H9 (cell line): ENCODE measurements around the gene ENG. TPM values are rescaled to one million over a fixed set of nuclear protein-coding genes. Genes with fewer than 3 reads are reported as not detected.

ENCODE experiments used
- DNase-seq: peaks from one replicate; pipeline ENCODE4 v3.0.0-alpha.2; 2017
- H2AFZ ChIP-seq: one replicate; pipeline ENCODE4 v1.6.1; 2013; ENCODE audit warnings: mild to moderate bottlenecking, low read length, control low read depth, moderate library complexity
- H2AK5ac ChIP-seq: 2 replicates; pipeline ENCODE4 v1.6.1; 2013; ENCODE audit warnings: low read length, control low read depth, mixed read lengths; ENCODE audit not compliant: insufficient read length
- H2BK120ac ChIP-seq: one replicate; pipeline ENCODE4 v1.6.1; 2013; ENCODE audit warnings: low read depth, mild to moderate bottlenecking, low read length, control low read depth, inconsistent platforms; ENCODE audit not compliant: poor library complexity, severe bottlenecking
- H2BK12ac ChIP-seq: 2 replicates; pipeline ENCODE4 v1.6.1; 2013; ENCODE audit warnings: low read length, control low read depth, mixed read lengths, low read depth; ENCODE audit not compliant: insufficient read length
- H2BK15ac ChIP-seq: 2 replicates; pipeline ENCODE4 v1.6.1; 2013; ENCODE audit warnings: low read depth, low read length, control low read depth
- H2BK20ac ChIP-seq: one replicate; pipeline ENCODE4 v1.6.1; 2013; ENCODE audit warnings: low read depth, mild to moderate bottlenecking, low read length, control low read depth, inconsistent platforms; ENCODE audit not compliant: poor library complexity, severe bottlenecking
- H2BK5ac ChIP-seq: 2 replicates; pipeline ENCODE4 v1.6.1; 2013; ENCODE audit warnings: low read length, control low read depth, mixed read lengths; ENCODE audit not compliant: insufficient read length
- H3K14ac ChIP-seq: 2 replicates; pipeline ENCODE4 v1.6.1; 2013; ENCODE audit warnings: low read length, control low read depth; ENCODE audit not compliant: insufficient read depth
- H3K18ac ChIP-seq: 2 replicates; pipeline ENCODE4 v1.6.1; 2013; ENCODE audit warnings: low read depth, mild to moderate bottlenecking, mixed read lengths, low read length, control low read depth; ENCODE audit not compliant: insufficient read length
- H3K23ac ChIP-seq: 2 replicates; pipeline ENCODE4 v1.6.1; 2013; ENCODE audit warnings: low read length, control low read depth, mixed read lengths, low read depth; ENCODE audit not compliant: insufficient read length
- H3K23me2 ChIP-seq: 2 replicates; pipeline ENCODE4 v1.6.1; 2013; ENCODE audit warnings: low read depth, mild to moderate bottlenecking, mixed read lengths, low read length, control low read depth; ENCODE audit not compliant: insufficient read length, poor library complexity, severe bottlenecking
- H3K27ac ChIP-seq: 2 replicates; pipeline ENCODE4 v1.5.1; 2013; ENCODE audit warnings: low read length, control low read depth, mixed read lengths, low read depth; ENCODE audit not compliant: insufficient read length
- H3K27me3 ChIP-seq: 2 replicates; pipeline ENCODE4 v1.6.1; 2013; ENCODE audit warnings: low read length, control low read depth, inconsistent platforms; ENCODE audit not compliant: insufficient read depth
- H3K4ac ChIP-seq: 2 replicates; pipeline ENCODE4 v1.6.1; 2013; ENCODE audit warnings: low read depth, mild to moderate bottlenecking, control low read depth, inconsistent platforms, low read length, moderate library complexity
- H3K4me1 ChIP-seq: 2 replicates; pipeline ENCODE4 v1.6.1; 2013; ENCODE audit warnings: low read length, control low read depth, inconsistent platforms; ENCODE audit not compliant: insufficient read depth
- H3K4me2 ChIP-seq: 2 replicates; pipeline ENCODE4 v1.6.1; 2013; ENCODE audit warnings: low read length, control low read depth, mixed read lengths; ENCODE audit not compliant: insufficient read length, insufficient read depth
- H3K56ac ChIP-seq: 2 replicates; pipeline ENCODE4 v1.6.1; 2013; ENCODE audit warnings: low read depth, mild to moderate bottlenecking, mixed read lengths, low read length, control low read depth; ENCODE audit not compliant: insufficient read length
- H3K79me1 ChIP-seq: 2 replicates; pipeline ENCODE4 v1.6.1; 2013; ENCODE audit warnings: low read depth, mild to moderate bottlenecking, moderate library complexity, low read length, control low read depth, inconsistent platforms; ENCODE audit not compliant: insufficient read depth, poor library complexity, severe bottlenecking
- H3K79me2 ChIP-seq: 2 replicates; pipeline ENCODE4 v1.6.1; 2013; ENCODE audit warnings: low read length, control low read depth, inconsistent platforms; ENCODE audit not compliant: insufficient read depth
- H3K9ac ChIP-seq: 2 replicates; pipeline ENCODE4 v1.6.1; 2013; ENCODE audit warnings: low read length, control low read depth, mixed read lengths; ENCODE audit not compliant: insufficient read length; ENCODE audit errors: extremely low read depth
- H3K9me3 ChIP-seq: one replicate; pipeline ENCODE4 v1.6.1; 2013; ENCODE audit warnings: low read depth, low read length, inconsistent platforms; ENCODE audit not compliant: control insufficient read depth
- H3T11ph ChIP-seq: one replicate; pipeline ENCODE4 v1.6.1; 2013; ENCODE audit warnings: mild to moderate bottlenecking, low read length, control low read depth, inconsistent platforms
- H4K20me1 ChIP-seq: one replicate; pipeline ENCODE4 v1.6.1; 2013; ENCODE audit not compliant: control insufficient read depth, insufficient read length, insufficient read depth
- H4K5ac ChIP-seq: 2 replicates; pipeline ENCODE4 v1.6.1; 2013; ENCODE audit warnings: low read depth, mild to moderate bottlenecking, mixed read lengths, low read length, control low read depth; ENCODE audit not compliant: insufficient read length
- H4K8ac ChIP-seq: replicated peaks from 2 replicates; pipeline ENCODE4 v1.6.1; 2013; ENCODE audit warnings: low read length, control low read depth, mixed read lengths, low read depth; ENCODE audit not compliant: insufficient read length
- H4K91ac ChIP-seq: 2 replicates; pipeline ENCODE4 v1.6.1; 2013; ENCODE audit warnings: low read depth, mild to moderate bottlenecking, moderate library complexity, mixed read lengths, low read length, control low read depth; ENCODE audit not compliant: insufficient read length
- H3K27ac Mint-ChIP-seq, 3 experiments: 2 replicates in 2 of 3; 3 replicates in 1 of 3; pipeline ENCODE4 v1.8.0; 2020 to 2021; ENCODE audit warnings: mixed read lengths in 3 of 3, mild to moderate bottlenecking in 1 of 3, moderate library complexity in 1 of 3
- H3K27me3 Mint-ChIP-seq: 2 replicates; pipeline ENCODE4 v1.8.0; 2021; ENCODE audit warnings: low read depth, mild to moderate bottlenecking, moderate library complexity, mixed read lengths
- H3K36me3 Mint-ChIP-seq, 3 experiments: 2 replicates in 2 of 3; 3 replicates in 1 of 3; pipeline ENCODE4 v1.8.0; 2020 to 2021; ENCODE audit warnings: low read depth in 3 of 3, mixed read lengths in 3 of 3; ENCODE audit not compliant: insufficient read depth in 1 of 3
- H3K4me1 Mint-ChIP-seq, 2 experiments: 2 replicates each; pipeline ENCODE4 v1.8.0; 2020; ENCODE audit warnings: mixed read lengths in 2 of 2
- H3K4me3 Mint-ChIP-seq, 2 experiments: 2 replicates in 1 of 2; 3 replicates in 1 of 2; pipeline ENCODE4 v1.8.0; 2020 to 2021; ENCODE audit warnings: mild to moderate bottlenecking in 2 of 2, mixed read lengths in 2 of 2, moderate library complexity in 1 of 2
- H3K9me3 Mint-ChIP-seq, 2 experiments: 2 replicates in 1 of 2; 3 replicates in 1 of 2; pipeline ENCODE4 v1.8.0; 2020; ENCODE audit warnings: mild to moderate bottlenecking in 2 of 2, mixed read lengths in 2 of 2, moderate library complexity in 1 of 2
- WGBS: extraction: QIAGEN DNeasy Blood & Tissue Kit; methylation state at CpG from one replicate; pipeline ENCODE4 v1.1.7; 2013; ENCODE audit warnings: missing lambda C conversion rate, low lambda C conversion rate, mixed read lengths; ENCODE audit not compliant: insufficient read length; ENCODE audit errors: extremely low coverage; 5-methylcytosine and 5-hydroxymethylcytosine counted together
- total RNA-seq: library from RNA; stranded (reverse); gene quantifications from 2 replicates; pipeline ENCODE4 v1.2.1, GENCODE V29; 2021
- TF ChIP-seq, protein P1 (sequence below): fragments of 200-600 bp; sonication (generic); conservative IDR thresholded peaks from 3 replicates; pipeline ENCODE4 v1.8.0; 2021; ENCODE audit warnings: antibody characterized with exemption, mild to moderate bottlenecking

Gene ENG
- total RNA-seq, 1 experiment from 2014 or later = 2.1 TPM

DNA sequence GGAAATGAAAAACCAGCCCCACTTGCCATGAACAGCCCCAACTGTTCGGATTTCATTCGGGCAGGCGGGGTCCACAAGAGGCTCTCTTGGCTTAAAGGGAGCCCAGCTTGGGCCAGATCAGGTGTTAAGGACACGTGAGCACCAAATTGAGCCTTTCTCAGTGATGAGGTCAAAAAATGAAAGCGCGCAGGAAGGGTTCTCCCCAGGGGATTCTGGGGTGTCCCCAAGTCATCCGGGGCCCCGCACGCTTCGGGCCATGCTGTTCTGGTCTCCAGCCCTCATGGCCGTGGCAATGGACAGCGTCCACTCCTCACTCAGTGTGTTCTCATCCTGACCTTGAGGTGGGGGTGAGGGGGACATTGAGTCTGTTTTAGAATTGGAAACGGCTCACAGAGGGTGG, 12.1 kb upstream of the ENG start:
- Histone ChIP-seq H3K23me2 (no peaks in the 10 kb centered on the region), H4K5ac (no peak overlapping the region), H3K27me3 (no peaks in the 10 kb centered on the region), H4K91ac (no peak overlapping the region), H2BK120ac (no peak overlapping the region), H2AK5ac (no peak overlapping the region), H3K4me1 (no peaks in the 10 kb centered on the region), H3K79me2 (no peaks in the 10 kb centered on the region), H3K56ac (no peak overlapping the region), H3K9me3 (no peaks in the 10 kb centered on the region), H3K18ac (no peak overlapping the region), H2BK15ac (no peak overlapping the region), H3K79me1 (no peaks in the 10 kb centered on the region), H3K14ac (no peak overlapping the region), H3K27ac (no peak overlapping the region), H3T11ph (no peak overlapping the region), H4K8ac (no peak overlapping the region), H2BK12ac (no peak overlapping the region), H3K9ac (no peak overlapping the region), H3K23ac (no peak overlapping the region), H3K4ac (no peak overlapping the region), H2BK20ac (no peak overlapping the region), H3K4me2 (no peak overlapping the region), H2AFZ (no peak overlapping the region), H2BK5ac (no peak overlapping the region), H4K20me1 (no peaks in the 10 kb centered on the region)
- TF ChIP-seq, protein P1, sequence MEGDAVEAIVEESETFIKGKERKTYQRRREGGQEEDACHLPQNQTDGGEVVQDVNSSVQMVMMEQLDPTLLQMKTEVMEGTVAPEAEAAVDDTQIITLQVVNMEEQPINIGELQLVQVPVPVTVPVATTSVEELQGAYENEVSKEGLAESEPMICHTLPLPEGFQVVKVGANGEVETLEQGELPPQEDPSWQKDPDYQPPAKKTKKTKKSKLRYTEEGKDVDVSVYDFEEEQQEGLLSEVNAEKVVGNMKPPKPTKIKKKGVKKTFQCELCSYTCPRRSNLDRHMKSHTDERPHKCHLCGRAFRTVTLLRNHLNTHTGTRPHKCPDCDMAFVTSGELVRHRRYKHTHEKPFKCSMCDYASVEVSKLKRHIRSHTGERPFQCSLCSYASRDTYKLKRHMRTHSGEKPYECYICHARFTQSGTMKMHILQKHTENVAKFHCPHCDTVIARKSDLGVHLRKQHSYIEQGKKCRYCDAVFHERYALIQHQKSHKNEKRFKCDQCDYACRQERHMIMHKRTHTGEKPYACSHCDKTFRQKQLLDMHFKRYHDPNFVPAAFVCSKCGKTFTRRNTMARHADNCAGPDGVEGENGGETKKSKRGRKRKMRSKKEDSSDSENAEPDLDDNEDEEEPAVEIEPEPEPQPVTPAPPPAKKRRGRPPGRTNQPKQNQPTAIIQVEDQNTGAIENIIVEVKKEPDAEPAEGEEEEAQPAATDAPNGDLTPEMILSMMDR = no peak
- Mint-ChIP-seq H3K4me1 (peaks cover 9 to 22% of the 10 kb centered on the region in 2 experiments), H3K4me3 (no peak overlapping the region), H3K36me3 (peaks cover 0 to 8% (median 0%) of the 10 kb centered on the region in 3 experiments; a peak in 3 of 7 replicates), H3K27ac (no peak overlapping the region), H3K9me3 (no peaks in the 10 kb centered on the region), H3K27me3 (no peaks in the 10 kb centered on the region)
- no peak for DNase-seq
- whole genome bisulfite sequencing = no CpG with 5 or more reads among the region's 13 CpGs
